Ectodermal cell (in vitro differentiated cells): ENCODE results near the gene GPBP1.
"Not testable (repeated sequence)": the region's sequence is repeated elsewhere in the genome, so short reads cannot be mapped to it uniquely, and the experiment has no call there.

Experiments
- H3K27ac ChIP-seq: 2 replicates; pipeline ENCODE4 v1.7.0; 2013; ENCODE audit warnings: mild to moderate bottlenecking, low read depth, low read length; ENCODE audit not compliant: insufficient read depth, poor library complexity, severe bottlenecking
- H3K27me3 ChIP-seq: 2 replicates; pipeline ENCODE4 v1.7.0; 2013; ENCODE audit warnings: mild to moderate bottlenecking, low read length; ENCODE audit not compliant: insufficient read depth, control insufficient read depth, poor library complexity, severe bottlenecking
- H3K36me3 ChIP-seq: one replicate; pipeline ENCODE4 v1.7.0; 2013; ENCODE audit warnings: low read length; ENCODE audit not compliant: control insufficient read depth, insufficient read depth
- H3K4me1 ChIP-seq: one replicate; pipeline ENCODE4 v1.7.0; 2013; ENCODE audit warnings: low read length; ENCODE audit not compliant: control insufficient read depth, insufficient read depth
- H3K4me3 ChIP-seq: 2 replicates; pipeline ENCODE4 v1.7.0; 2013; ENCODE audit warnings: low read depth, low read length, control low read depth; ENCODE audit not compliant: insufficient read depth
- H3K9me3 ChIP-seq: 2 replicates; pipeline ENCODE4 v1.7.0; 2013; ENCODE audit warnings: mild to moderate bottlenecking, low read length, moderate library complexity; ENCODE audit not compliant: control insufficient read depth
- WGBS, 2 experiments: methylation state at CpG; one replicate each; pipeline ENCODE4 v1.1.7; 2013; ENCODE audit warnings: missing lambda C conversion rate in 2 of 2; 5-methylcytosine and 5-hydroxymethylcytosine counted together

Gene GPBP1

GRCh38 chr5:57165171-57165570, 8.7 kb upstream of the GPBP1 start:
- H3K27me3 ChIP-seq, H3K27ac ChIP-seq, H3K4me3 ChIP-seq, H3K4me1 ChIP-seq, H3K9me3 ChIP-seq, H3K36me3 ChIP-seq: not testable (repeated sequence)
- WGBS, 2 experiments: 93 to 98% methylated on average over 3 of the region's 3 CpGs

- H3K4me3 ChIP-seq: no peak overlapping the region
- WGBS, 2 experiments: 66 to 100% methylated on average over 1 to 2 of the region's 2 CpGs
- no peaks in the 10 kb centered on the region for H3K4me1 ChIP-seq
Observed at GRCh38 chr5:57166276-57166675, 7.6 kb upstream of the GPBP1 start.

GRCh38 chr5:57167201-57167600, 6.7 kb upstream of the GPBP1 start:
- no peaks in the 10 kb centered on the region for H3K27me3 ChIP-seq
- 89 to 93% methylated on average over 5 of the region's 5 CpGs for WGBS, 2 experiments
- H3K4me3 ChIP-seq: no peak overlapping the region
- H3K9me3 ChIP-seq: no peaks in the 10 kb centered on the region
- H3K4me1 ChIP-seq: no peaks in the 10 kb centered on the region
- H3K27ac ChIP-seq: no peak overlapping the region
- no peaks in the 10 kb centered on the region for H3K36me3 ChIP-seq

More at GRCh38 chr5:57166276-57166675, 7.6 kb upstream of the GPBP1 start:
- Histone ChIP-seq H3K36me3 (no peaks in the 10 kb centered on the region), H3K27me3 (no peaks in the 10 kb centered on the region), H3K9me3 (no peaks in the 10 kb centered on the region), H3K27ac (no peak overlapping the region)

DNA sequence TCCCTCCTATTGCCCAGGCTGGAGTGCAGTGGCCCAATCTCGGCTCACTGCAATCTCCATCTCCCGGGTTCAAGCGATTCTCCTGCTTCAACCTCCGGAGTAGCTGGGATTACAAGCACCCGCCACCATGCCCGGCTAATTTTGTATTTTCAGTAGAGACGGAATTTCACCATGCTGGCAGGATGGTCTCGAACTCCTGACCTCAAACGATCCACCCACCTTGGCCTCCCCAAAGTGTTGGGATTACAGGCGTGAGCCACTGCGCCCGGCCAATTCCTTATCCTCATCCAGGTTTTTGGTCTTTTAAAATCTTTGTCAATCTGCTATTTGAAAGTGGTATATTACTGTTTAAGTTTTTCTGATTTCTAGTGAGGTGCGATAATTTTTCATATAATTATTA, 3.7 kb upstream of the GPBP1 start:
- H3K36me3 ChIP-seq, H3K4me1 ChIP-seq, H3K27ac ChIP-seq, H3K27me3 ChIP-seq, H3K9me3 ChIP-seq, H3K4me3 ChIP-seq: not testable (repeated sequence)
- WGBS, 2 experiments: 94 to 95% methylated on average over 12 to 13 of the region's 13 CpGs

GRCh38 chr5:57171816-57172465, 1.9 kb upstream of the GPBP1 start:
- Histone ChIP-seq H3K36me3 (no peaks in the 10 kb centered on the region), H3K27ac (no peak overlapping the region), H3K4me1 (no peaks in the 10 kb centered on the region), H3K4me3 (peak overlapping the region; percentile 88), H3K9me3 (no peaks in the 10 kb centered on the region), H3K27me3 (no peaks in the 10 kb centered on the region)
- 77 to 80% methylated on average over 11 to 15 of the region's 16 CpGs for WGBS, 2 experiments

DNA sequence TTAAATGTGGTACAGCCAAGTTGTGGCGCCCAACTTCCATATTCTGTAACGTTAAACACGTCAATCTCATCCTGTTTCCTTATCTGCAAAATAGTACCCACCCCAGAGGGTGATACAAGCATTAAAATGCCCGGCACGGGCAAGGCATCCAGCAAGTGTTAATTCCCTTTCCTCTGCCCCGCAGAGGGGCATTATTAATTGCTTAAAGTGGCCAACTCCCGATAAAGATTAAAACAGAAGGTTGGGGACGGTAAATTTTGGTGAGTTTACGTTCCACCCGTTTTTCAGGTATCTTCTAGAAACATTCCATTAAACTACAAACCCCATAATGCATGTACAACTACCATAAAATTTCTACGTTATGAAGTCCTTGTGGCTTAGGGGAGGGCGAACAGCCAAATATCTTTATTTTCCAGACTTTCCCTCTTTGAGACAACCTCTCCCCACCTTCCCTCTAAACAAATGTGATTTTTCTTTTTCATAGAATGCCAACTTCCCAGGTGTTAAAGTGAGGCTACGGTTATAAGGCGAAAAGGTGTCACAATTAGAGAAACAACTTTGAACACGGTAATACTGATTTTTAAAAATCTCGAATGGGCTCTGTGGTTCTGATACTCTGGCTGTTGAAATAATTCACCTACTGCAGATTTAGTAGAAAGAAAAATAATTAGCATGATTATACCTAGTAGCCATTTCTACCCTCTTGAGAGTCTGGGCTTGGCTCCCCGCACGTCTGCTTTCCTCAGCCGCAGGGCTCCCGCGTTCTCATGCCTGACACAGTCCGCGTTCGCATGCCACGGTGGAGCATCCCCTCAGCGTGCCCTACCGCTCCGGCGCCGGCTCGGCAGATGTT, 1.2 kb upstream of the GPBP1 start:
- Histone ChIP-seq H3K4me3 (peak overlapping the region; percentile 88), H3K27ac (peak overlapping the region; percentile 99), H3K27me3 (no peaks in the 10 kb centered on the region), H3K36me3 (no peaks in the 10 kb centered on the region), H3K9me3 (no peaks in the 10 kb centered on the region), H3K4me1 (no peaks in the 10 kb centered on the region)
- 2% methylated on average over 30 to 31 of the region's 31 CpGs for WGBS, 2 experiments

GRCh38 chr5:57174128-57174889, 450 bp downstream of the GPBP1 start:
- Histone ChIP-seq H3K9me3 (no peaks in the 10 kb centered on the region), H3K4me3 (peak overlapping the region; percentile 88), H3K36me3 (no peaks in the 10 kb centered on the region), H3K4me1 (peaks cover under 1% of the 10 kb centered on the region), H3K27me3 (no peaks in the 10 kb centered on the region), H3K27ac (peak overlapping the region; percentile 99)
- 0% methylated on average over 47 of the region's 47 CpGs for WGBS, 2 experiments

DNA sequence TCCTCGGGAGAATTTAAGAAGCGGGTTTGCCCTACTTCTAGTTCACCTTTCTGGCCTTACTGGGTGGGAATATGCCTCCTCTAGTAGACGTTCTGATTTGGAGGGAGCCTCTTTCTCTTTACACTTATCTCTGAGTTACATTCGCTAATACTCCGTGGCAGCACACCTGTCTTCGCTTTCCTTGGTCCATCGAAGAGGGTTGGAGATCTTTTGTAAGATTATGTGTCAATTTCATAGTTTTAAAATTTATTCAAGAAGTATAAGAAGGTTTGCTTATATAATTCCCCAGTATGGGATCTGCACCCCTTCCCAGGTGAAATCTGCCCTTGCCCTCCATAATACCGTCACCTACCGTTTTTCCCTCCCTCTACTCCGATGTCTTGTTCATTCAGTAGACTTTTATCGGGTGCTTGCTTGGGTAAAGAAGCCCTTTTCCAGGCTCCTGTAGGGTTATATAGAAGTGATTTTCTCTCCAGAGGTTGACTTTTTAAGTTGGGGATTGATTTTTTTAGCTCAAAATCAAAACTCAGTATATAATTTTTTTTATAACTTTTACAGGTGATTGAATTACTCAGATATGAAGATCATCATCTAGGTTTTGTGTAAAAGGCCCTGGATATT, 1.1 kb downstream of the GPBP1 start:
- Histone ChIP-seq H3K27ac (peak overlapping the region; percentile 99), H3K9me3 (no peaks in the 10 kb centered on the region), H3K36me3 (no peaks in the 10 kb centered on the region), H3K27me3 (no peaks in the 10 kb centered on the region), H3K4me1 (peaks cover 4% of the 10 kb centered on the region), H3K4me3 (peak overlapping the region; percentile 88)
- 0 to 1% methylated on average over 5 to 10 of the region's 11 CpGs for WGBS, 2 experiments

DNA sequence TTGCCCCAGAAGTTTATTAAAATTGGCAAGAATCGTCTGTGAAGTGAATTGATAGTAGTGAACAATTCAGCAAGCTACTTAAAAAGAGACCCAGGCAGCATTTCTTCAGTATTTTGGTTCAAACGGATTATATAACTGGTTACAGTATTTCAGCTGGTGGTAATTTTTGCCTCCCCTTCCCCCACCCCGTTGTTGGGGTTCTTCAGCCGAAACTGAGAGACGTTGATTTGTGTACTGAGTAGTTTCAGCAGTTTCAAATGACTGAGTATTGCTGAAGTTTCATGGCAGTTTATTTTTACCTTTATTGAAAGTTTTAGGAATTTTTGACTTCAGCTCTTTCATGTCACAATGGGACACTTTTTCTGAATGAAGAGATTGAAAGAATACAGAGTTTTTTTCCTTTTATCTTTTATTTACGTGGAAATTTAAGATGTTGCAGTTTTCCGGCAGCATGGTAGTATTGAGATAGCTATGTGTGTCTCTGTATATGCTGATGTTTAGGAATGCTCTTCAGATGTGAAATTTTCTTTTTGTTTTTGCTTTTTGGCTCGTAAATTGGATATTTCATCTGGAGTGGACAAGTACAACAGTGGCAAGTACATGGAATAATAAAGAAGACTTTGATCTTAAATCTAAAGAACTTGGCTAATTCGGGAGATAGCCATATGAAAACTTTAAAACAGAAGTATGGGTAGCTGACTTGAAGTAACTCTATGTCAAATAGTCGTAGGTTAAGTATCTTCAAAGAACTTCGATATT, 1.9 kb downstream of the GPBP1 start:
- peak overlapping the region; percentile 88 for H3K4me3 ChIP-seq
- no peaks in the 10 kb centered on the region for H3K9me3 ChIP-seq
- H3K4me1 ChIP-seq: peaks cover 4% of the 10 kb centered on the region
- no peaks in the 10 kb centered on the region for H3K36me3 ChIP-seq
- 18 to 29% methylated on average over 9 to 11 of the region's 11 CpGs for WGBS, 2 experiments
- no peak overlapping the region for H3K27ac ChIP-seq
- H3K27me3 ChIP-seq: no peaks in the 10 kb centered on the region
